ENCODE results near the gene SLC15A3. TPM values are rescaled to one million over a fixed set of nuclear protein-coding genes. Genes with fewer than 3 reads are reported as not detected.

Gene SLC15A3
- total and polyA plus RNA-seq, 7 experiments from 2014 or later, result 0.85 to 101 (median 10.2) TPM

GRCh38 chr11:60929764-60930163 is 22.2 kb downstream of the SLC15A3 start:
- H3K4me3 Mint-ChIP-seq, result no peak overlapping the region
- peaks cover 0 to 44% (median 11%) of the 10 kb centered on the region in 5 donors for H3K27me3 Mint-ChIP-seq
- H3K36me3 ChIP-seq (ENCODE audit: control insufficient read depth in 2 of 3, insufficient read depth in 3 of 3, low read length in 3 of 3), result no peaks in the 10 kb centered on the region
- ChIA-PET CTCF (interaction anchor here (0.9 kb wide), 1 partner anchor 14 kb away, joined by 3 read pairs; no protein-coding TSS in a partner anchor), POLR2A (no interaction called here)
- DNase-seq, result no peak
- no peak overlapping the region for H3K27ac Mint-ChIP-seq
- peaks cover 4 to 5% of the 10 kb centered on the region in 2 donors for H3K27me3 ChIP-seq (ENCODE audit: control insufficient read depth in 2 of 2, insufficient read depth in 2 of 2, low read length in 2 of 2)
- ATAC-seq, result no peak
- H3K4me1 ChIP-seq (ENCODE audit: control insufficient read depth in 2 of 2, insufficient read depth in 2 of 2, low read length in 2 of 2), result peaks cover 4 to 7% of the 10 kb centered on the region in 2 donors
- H3K27ac ChIP-seq (ENCODE audit: low read depth, low read length), result no peak overlapping the region
- H3K4me3 ChIP-seq (ENCODE audit: low read length), result no peak overlapping the region
- peaks cover 4 to 12% (median 9%) of the 10 kb centered on the region in 7 donors for H3K4me1 Mint-ChIP-seq
- H3K9me3 ChIP-seq (ENCODE audit: control insufficient read depth in 2 of 3, low read length in 3 of 3), result no peaks in the 10 kb centered on the region
- no peaks in the 10 kb centered on the region for H3K9me3 Mint-ChIP-seq
- intact Hi-C loops (cut with micrococcal nuclease), result no loop called here
- no peaks in the 10 kb centered on the region for H3K36me3 Mint-ChIP-seq

GRCh38 chr11:60928563-60929001 is 23.4 kb downstream of the SLC15A3 start:
- Mint-ChIP-seq H3K4me3 (no peak overlapping the region), H3K4me1 (peaks cover 4 to 16% (median 11%) of the 10 kb centered on the region in 7 donors), H3K36me3 (no peaks in the 10 kb centered on the region), H3K27me3 (peaks cover 0 to 44% (median 11%) of the 10 kb centered on the region in 5 donors), H3K27ac (no peak overlapping the region), H3K9me3 (no peaks in the 10 kb centered on the region)
- Histone ChIP-seq H3K27me3 (ENCODE audit: control insufficient read depth in 2 of 2, insufficient read depth in 2 of 2, low read length in 2 of 2) (peaks cover 4 to 6% of the 10 kb centered on the region in 2 donors), H3K4me1 (ENCODE audit: control insufficient read depth in 2 of 2, insufficient read depth in 2 of 2, low read length in 2 of 2) (peaks cover 4 to 16% of the 10 kb centered on the region in 2 donors), H3K9me3 (ENCODE audit: control insufficient read depth in 2 of 3, low read length in 3 of 3) (no peaks in the 10 kb centered on the region), H3K4me3 (ENCODE audit: low read length) (no peak overlapping the region), H3K36me3 (ENCODE audit: control insufficient read depth in 2 of 3, insufficient read depth in 3 of 3, low read length in 3 of 3) (no peaks in the 10 kb centered on the region), H3K27ac (ENCODE audit: low read depth, low read length) (no peak overlapping the region)
- intact Hi-C loops (cut with micrococcal nuclease), result no loop called here
- no peak for DNase-seq
- ATAC-seq, result no peak
- ChIA-PET POLR2A (no interaction called here), CTCF (no interaction called here)

- Histone ChIP-seq H3K27me3 (ENCODE audit: control insufficient read depth in 2 of 2, insufficient read depth in 2 of 2, low read length in 2 of 2) (peaks cover 4 to 6% of the 10 kb centered on the region in 2 donors), H3K27ac (ENCODE audit: low read depth, low read length) (no peak overlapping the region), H3K36me3 (ENCODE audit: control insufficient read depth in 2 of 3, insufficient read depth in 3 of 3, low read length in 3 of 3) (peaks cover 0 to 9% (median 0%) of the 10 kb centered on the region in 3 experiments), H3K9me3 (ENCODE audit: control insufficient read depth in 2 of 3, low read length in 3 of 3) (no peaks in the 10 kb centered on the region), H3K4me3 (ENCODE audit: low read length) (no peak overlapping the region), H3K4me1 (ENCODE audit: control insufficient read depth in 2 of 2, insufficient read depth in 2 of 2, low read length in 2 of 2) (peaks cover 4 to 18% of the 10 kb centered on the region in 2 donors)
- Mint-ChIP-seq H3K4me1 (peaks cover 8 to 17% (median 14%) of the 10 kb centered on the region in 7 donors), H3K27me3 (peaks cover 5 to 44% (median 15%) of the 10 kb centered on the region in 5 donors), H3K36me3 (peaks cover under 1 to 10% (median 4%) of the 10 kb centered on the region in 5 donors), H3K27ac (no peak overlapping the region), H3K4me3 (no peak overlapping the region), H3K9me3 (no peaks in the 10 kb centered on the region)
- ATAC-seq (no peak), DNase-seq (no peak)
- intact Hi-C loops (cut with micrococcal nuclease), result no loop called here
- ChIA-PET POLR2A (no interaction called here), CTCF (no interaction called here)
Measured at GRCh38 chr11:60927600-60927999, 24.4 kb downstream of the SLC15A3 start.

DNA sequence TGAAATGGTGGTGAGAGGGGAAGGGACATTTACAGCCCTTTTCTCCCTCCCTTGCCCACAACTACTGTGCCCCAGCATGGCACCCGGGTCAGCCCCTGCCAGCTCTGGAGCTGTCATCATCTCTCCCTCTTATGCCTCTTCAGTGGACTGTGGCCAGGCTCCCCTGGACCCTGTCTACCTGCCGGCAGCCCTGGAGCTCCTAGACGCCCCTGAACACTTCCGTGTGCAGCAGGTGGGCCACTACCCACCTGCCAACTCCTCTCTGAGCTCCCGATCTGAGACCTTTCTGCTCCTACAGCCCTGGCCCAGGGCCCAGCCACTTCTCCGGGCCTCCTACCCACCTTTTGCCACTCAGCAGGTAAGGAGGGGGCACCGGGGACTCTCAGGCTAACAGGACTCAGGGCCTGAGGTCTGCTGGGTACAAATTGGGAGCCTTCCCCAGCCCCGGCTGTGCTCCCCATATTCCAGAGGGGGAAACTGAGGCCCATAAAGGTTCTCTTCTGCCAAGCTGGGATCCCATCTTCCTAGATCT is 24.8 kb downstream of the SLC15A3 start:
- Mint-ChIP-seq H3K4me3 (peak overlapping the region in 1 of 10 donors; percentile 38), H3K36me3 (peaks cover 4 to 14% (median 8%) of the 10 kb centered on the region in 5 donors), H3K27ac (no peak overlapping the region), H3K4me1 (peaks cover 8 to 17% (median 15%) of the 10 kb centered on the region in 7 donors), H3K9me3 (no peaks in the 10 kb centered on the region), H3K27me3 (peaks cover 5 to 44% (median 16%) of the 10 kb centered on the region in 5 donors)
- Histone ChIP-seq H3K27ac (ENCODE audit: low read depth, low read length) (no peak overlapping the region), H3K9me3 (ENCODE audit: control insufficient read depth in 2 of 3, low read length in 3 of 3) (no peaks in the 10 kb centered on the region), H3K4me3 (ENCODE audit: low read length) (no peak overlapping the region), H3K4me1 (ENCODE audit: control insufficient read depth in 2 of 2, insufficient read depth in 2 of 2, low read length in 2 of 2) (peaks cover 4 to 18% of the 10 kb centered on the region in 2 donors), H3K27me3 (ENCODE audit: control insufficient read depth in 2 of 2, insufficient read depth in 2 of 2, low read length in 2 of 2) (peaks cover 4 to 6% of the 10 kb centered on the region in 2 donors), H3K36me3 (ENCODE audit: control insufficient read depth in 2 of 3, insufficient read depth in 3 of 3, low read length in 3 of 3) (peaks cover 0 to 13% (median 0%) of the 10 kb centered on the region in 3 experiments)
- ChIA-PET POLR2A (no interaction called here), CTCF (no interaction called here)
- intact Hi-C loops (cut with micrococcal nuclease), result no loop called here
- ATAC-seq (no peak), DNase-seq (no peak)

- Mint-ChIP-seq H3K4me3 (peak overlapping the region in 3 of 10 donors; percentile 11 to 76 (median 28)), H3K27ac (no peak overlapping the region), H3K4me1 (peaks cover 8 to 17% (median 15%) of the 10 kb centered on the region in 7 donors), H3K9me3 (no peaks in the 10 kb centered on the region), H3K36me3 (peaks cover 8 to 21% (median 10%) of the 10 kb centered on the region in 5 donors), H3K27me3 (peaks cover 5 to 44% (median 16%) of the 10 kb centered on the region in 5 donors)
- H3K4me3 ChIP-seq (ENCODE audit: low read length), result no peak overlapping the region
- DNase-seq (no peak), ATAC-seq (no peak)
- ChIA-PET POLR2A (no interaction called here), CTCF (no interaction called here)
- no peak overlapping the region for H3K27ac ChIP-seq (ENCODE audit: low read depth, low read length)
- intact Hi-C loops (cut with micrococcal nuclease), result no loop called here
- peaks cover 0 to 20% (median 2%) of the 10 kb centered on the region in 3 experiments for H3K36me3 ChIP-seq (ENCODE audit: control insufficient read depth in 2 of 3, insufficient read depth in 3 of 3, low read length in 3 of 3)
- H3K4me1 ChIP-seq (ENCODE audit: control insufficient read depth in 2 of 2, insufficient read depth in 2 of 2, low read length in 2 of 2), result peaks cover 4 to 18% of the 10 kb centered on the region in 2 donors
- H3K9me3 ChIP-seq (ENCODE audit: control insufficient read depth in 2 of 3, low read length in 3 of 3), result no peaks in the 10 kb centered on the region
- H3K27me3 ChIP-seq (ENCODE audit: control insufficient read depth in 2 of 2, insufficient read depth in 2 of 2, low read length in 2 of 2), result peaks cover 4 to 6% of the 10 kb centered on the region in 2 donors
Measured at GRCh38 chr11:60926500-60926899, 25.5 kb downstream of the SLC15A3 start.

DNA sequence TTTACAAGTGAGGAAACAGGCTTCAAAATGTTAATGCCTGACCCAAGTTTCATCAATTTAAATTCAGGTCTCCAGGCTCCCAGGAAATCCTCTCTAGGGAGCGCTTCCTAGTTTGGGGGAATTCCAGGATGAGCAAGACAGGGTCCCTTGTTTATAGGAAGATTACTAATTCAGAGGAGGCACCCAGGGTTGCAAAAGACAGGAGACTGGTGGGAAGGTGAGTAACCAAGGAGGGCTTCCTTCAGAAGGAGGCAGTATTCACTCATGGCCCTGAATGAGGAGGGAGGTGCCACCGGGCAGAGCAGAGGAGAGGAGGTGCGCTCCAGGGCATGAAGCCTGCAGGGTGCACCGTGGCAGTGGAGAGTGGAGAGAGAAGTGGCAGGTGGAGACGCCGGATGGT is 26.1 kb downstream of the SLC15A3 start:
- Histone ChIP-seq H3K9me3 (ENCODE audit: control insufficient read depth in 2 of 3, low read length in 3 of 3) (no peaks in the 10 kb centered on the region), H3K36me3 (ENCODE audit: control insufficient read depth in 2 of 3, insufficient read depth in 3 of 3, low read length in 3 of 3) (peaks cover under 1 to 26% (median 8%) of the 10 kb centered on the region in 3 experiments), H3K4me1 (ENCODE audit: control insufficient read depth in 2 of 2, insufficient read depth in 2 of 2, low read length in 2 of 2) (peaks cover 4 to 18% of the 10 kb centered on the region in 2 donors), H3K4me3 (ENCODE audit: low read length) (no peak overlapping the region), H3K27me3 (ENCODE audit: control insufficient read depth in 2 of 2, insufficient read depth in 2 of 2, low read length in 2 of 2) (peaks cover 4 to 6% of the 10 kb centered on the region in 2 donors), H3K27ac (ENCODE audit: low read depth, low read length) (no peak overlapping the region)
- intact Hi-C loops (cut with micrococcal nuclease), result no loop called here
- ATAC-seq (no peak), DNase-seq (no peak)
- Mint-ChIP-seq H3K27ac (no peak overlapping the region), H3K4me1 (peaks cover 8 to 17% (median 15%) of the 10 kb centered on the region in 7 donors), H3K4me3 (peak overlapping the region in 7 of 10 donors; percentile 11 to 76 (median 55)), H3K36me3 (peaks cover 9 to 27% (median 17%) of the 10 kb centered on the region in 5 donors), H3K9me3 (no peaks in the 10 kb centered on the region), H3K27me3 (peaks cover 5 to 43% (median 16%) of the 10 kb centered on the region in 5 donors)
- ChIA-PET CTCF (no interaction called here), POLR2A (no interaction called here)
